ENCODE data around the gene OPN1MW3.

DNA sequence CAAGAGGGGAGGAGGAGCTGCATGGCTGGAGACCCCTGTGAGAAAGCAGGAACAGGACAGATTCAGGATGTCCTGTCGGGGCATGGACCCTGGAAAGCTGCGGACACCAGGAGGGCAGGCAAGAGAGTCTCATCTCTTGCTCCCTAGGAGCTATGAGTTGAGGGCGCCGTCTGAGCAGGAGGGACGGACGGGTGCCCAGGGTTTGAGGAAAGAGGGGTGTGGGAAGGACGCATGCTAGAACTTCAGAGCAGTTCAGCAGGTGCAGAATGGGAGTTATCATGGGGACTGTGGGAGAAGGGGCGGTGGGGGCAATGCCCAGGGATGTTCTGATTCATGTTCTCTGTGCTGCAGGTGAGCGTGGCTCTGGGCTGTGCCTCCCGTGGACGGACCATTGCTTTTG is 63.0 kb downstream of the OPN1MW3 start:
- no peak for TF ChIP-seq POLR2A (IDR thresholded peaks at IDR 0.05)
- TF ChIP-seq CTCF (IDR thresholded peaks at IDR 0.05) = no peak
- no peak for TF ChIP-seq EP300 (IDR thresholded peaks at IDR 0.05)
